MM.1S (cell line): ENCODE measurements around the gene CDCA5.
A peak's percentile ranks its signal among the peaks of the same experiment; 100 is the strongest.

Source experiments
- DNase-seq: peaks from one replicate; pipeline ENCODE4 v3.0.0-alpha.2; 2015
- H2AFZ ChIP-seq: fragments of 300-600 bp; sonication (generic); 2 replicates; pipeline ENCODE4 v1.6.0; 2016; ENCODE audit warnings: antibody characterized with exemption, low read length
- H3F3A ChIP-seq: fragments of 300-600 bp; sonication (generic); 2 replicates; pipeline ENCODE4 v1.6.1; 2016; ENCODE audit warnings: mild to moderate bottlenecking, antibody characterized with exemption, low read length, moderate library complexity, mixed read lengths; ENCODE audit not compliant: insufficient read depth
- H3K27ac ChIP-seq: fragments of 300-600 bp; sonication (generic); 2 replicates; pipeline ENCODE4 v1.5.1; 2016; ENCODE audit warnings: mild to moderate bottlenecking, low read length
- H3K27me3 ChIP-seq: fragments of 300-600 bp; sonication (generic); replicated peaks from 2 replicates; pipeline ENCODE4 v1.6.0; 2016; ENCODE audit warnings: low read length; ENCODE audit not compliant: insufficient read depth
- H3K36me3 ChIP-seq: fragments of 300-600 bp; sonication (generic); replicated peaks from 2 replicates; pipeline ENCODE4 v1.6.1; 2016; ENCODE audit warnings: mild to moderate bottlenecking, low read length, mixed read lengths; ENCODE audit not compliant: insufficient read depth
- H3K4me1 ChIP-seq: fragments of 300-600 bp; sonication (generic); 2 replicates; pipeline ENCODE4 v1.6.1; 2016; ENCODE audit warnings: low read length, mixed read lengths
- H3K4me2 ChIP-seq: fragments of 300-600 bp; sonication (generic); 2 replicates; pipeline ENCODE4 v1.6.0; 2016; ENCODE audit warnings: low read depth, low read length
- H3K4me3 ChIP-seq: fragments of 300-600 bp; sonication (generic); 2 replicates; pipeline ENCODE4 v1.5.1; 2016; ENCODE audit warnings: low read length, mixed read lengths
- H3K79me2 ChIP-seq: fragments of 300-600 bp; sonication (generic); 2 replicates; pipeline ENCODE4 v1.6.1; 2016; ENCODE audit warnings: mixed run types, low read length, mixed read lengths
- H3K9ac ChIP-seq: fragments of 300-600 bp; sonication (generic); 2 replicates; pipeline ENCODE4 v1.6.1; 2016; ENCODE audit warnings: low read length, mixed read lengths
- H3K9me2 ChIP-seq: fragments of 300-600 bp; sonication (generic); replicated peaks from 2 replicates; pipeline ENCODE4 v1.6.1; 2016; ENCODE audit warnings: mild to moderate bottlenecking, low read length, mixed read lengths; ENCODE audit not compliant: insufficient read depth
- H3K9me3 ChIP-seq: fragments of 300-600 bp; sonication (generic); replicated peaks from 2 replicates; pipeline ENCODE4 v1.6.1; 2016; ENCODE audit warnings: mild to moderate bottlenecking, low read length, mixed read lengths; ENCODE audit not compliant: insufficient read depth
- H4K20me1 ChIP-seq: fragments of 300-600 bp; sonication (generic); 2 replicates; pipeline ENCODE4 v1.6.1; 2016; ENCODE audit warnings: mild to moderate bottlenecking, low read length, moderate library complexity, mixed read lengths; ENCODE audit not compliant: insufficient read depth
- EZH2 ChIP-seq: fragments of 300-600 bp; sonication (generic); optimal IDR thresholded peaks from 2 replicates; pipeline ENCODE3; 2017; ENCODE audit warnings: low read depth, mild to moderate bottlenecking, antibody characterized with exemption, low read length, mixed read lengths
- EZH2phosphoT487 ChIP-seq: fragments of 300-600 bp; sonication (generic); IDR thresholded peaks from 2 replicates; pipeline ENCODE4 v1.6.1; 2018; ENCODE audit warnings: antibody characterized with exemption, low read length
- TF ChIP-seq, protein P1 (sequence below): fragments of 300-600 bp; sonication (generic); IDR thresholded peaks from 2 replicates; pipeline ENCODE4 v1.5.1; 2016; ENCODE audit warnings: antibody characterized with exemption, low read length, mixed read lengths

CDCA5 gene

GRCh38 chr11:65078151-65078550 lies 5.7 kb downstream of the CDCA5 start:
- Histone ChIP-seq H3K9ac (no peak overlapping the region), H3F3A (peaks cover 18% of the 10 kb centered on the region; the same call in 1 of the 2 replicates), H3K79me2 (peaks cover 63% of the 10 kb centered on the region), H3K4me3 (no peak overlapping the region), H3K27me3 (no peaks in the 10 kb centered on the region), H4K20me1 (no peaks in the 10 kb centered on the region), H3K27ac (peak overlapping the region; percentile 37; the same call in 1 of the 2 replicates), H3K9me2 (no peaks in the 10 kb centered on the region), H3K9me3 (no peaks in the 10 kb centered on the region), H3K4me1 (peaks cover 30% of the 10 kb centered on the region), H3K36me3 (0 out of 2 replicates have a peak, but pooled peaks cover 6% of the 10 kb centered on the region), H2AFZ (no peak overlapping the region), H3K4me2 (no peak overlapping the region)
- TF ChIP-seq, protein P1, sequence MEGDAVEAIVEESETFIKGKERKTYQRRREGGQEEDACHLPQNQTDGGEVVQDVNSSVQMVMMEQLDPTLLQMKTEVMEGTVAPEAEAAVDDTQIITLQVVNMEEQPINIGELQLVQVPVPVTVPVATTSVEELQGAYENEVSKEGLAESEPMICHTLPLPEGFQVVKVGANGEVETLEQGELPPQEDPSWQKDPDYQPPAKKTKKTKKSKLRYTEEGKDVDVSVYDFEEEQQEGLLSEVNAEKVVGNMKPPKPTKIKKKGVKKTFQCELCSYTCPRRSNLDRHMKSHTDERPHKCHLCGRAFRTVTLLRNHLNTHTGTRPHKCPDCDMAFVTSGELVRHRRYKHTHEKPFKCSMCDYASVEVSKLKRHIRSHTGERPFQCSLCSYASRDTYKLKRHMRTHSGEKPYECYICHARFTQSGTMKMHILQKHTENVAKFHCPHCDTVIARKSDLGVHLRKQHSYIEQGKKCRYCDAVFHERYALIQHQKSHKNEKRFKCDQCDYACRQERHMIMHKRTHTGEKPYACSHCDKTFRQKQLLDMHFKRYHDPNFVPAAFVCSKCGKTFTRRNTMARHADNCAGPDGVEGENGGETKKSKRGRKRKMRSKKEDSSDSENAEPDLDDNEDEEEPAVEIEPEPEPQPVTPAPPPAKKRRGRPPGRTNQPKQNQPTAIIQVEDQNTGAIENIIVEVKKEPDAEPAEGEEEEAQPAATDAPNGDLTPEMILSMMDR = peak; percentile 76
- no peak for TF ChIP-seq EZH2
- TF ChIP-seq EZH2phosphoT487 = no peak
- peak; percentile 65 for DNase-seq

DNA sequence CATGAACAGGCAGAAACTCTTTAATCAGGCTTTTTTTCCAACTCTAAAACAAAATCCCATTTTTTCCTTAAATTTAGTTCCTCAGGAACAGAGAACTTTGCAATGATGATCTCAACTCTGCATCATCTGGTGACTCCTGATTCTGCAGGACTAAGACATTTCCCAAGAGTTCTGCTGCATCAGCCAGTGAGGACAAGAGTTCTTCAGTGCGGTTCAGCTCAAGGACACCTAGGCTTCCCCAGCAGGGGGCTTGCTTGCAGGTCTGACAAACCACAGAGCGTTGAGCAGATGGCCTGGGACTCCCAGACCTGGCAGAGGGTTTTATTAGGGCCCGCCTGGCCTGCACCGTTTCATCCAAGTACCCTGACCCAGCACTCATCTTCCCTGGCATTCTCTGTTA lies 6.4 kb downstream of the CDCA5 start:
- Histone ChIP-seq H3K79me2 (peaks cover 56% of the 10 kb centered on the region), H3K36me3 (0 out of 2 replicates have a peak, but pooled peaks cover 6% of the 10 kb centered on the region)
- no peak for DNase-seq

DNA sequence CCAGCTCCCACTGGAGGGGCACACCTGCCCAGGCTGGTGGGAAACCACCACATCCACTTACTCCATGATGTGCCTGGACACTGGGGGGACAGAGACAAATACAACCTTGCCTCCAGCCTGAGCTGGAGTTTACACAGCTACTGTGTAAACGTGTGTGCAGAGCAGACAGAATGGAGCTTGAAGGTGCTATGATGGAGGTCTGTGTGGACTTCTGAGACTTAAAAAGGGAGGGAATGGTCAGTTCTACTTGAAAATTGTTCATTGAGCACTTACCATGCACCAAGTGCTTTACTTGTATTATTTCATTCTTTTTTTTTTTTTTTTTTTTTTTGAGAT lies 11.2 kb downstream of the CDCA5 start:
- Histone ChIP-seq H3K36me3 (0 out of 2 replicates have a peak, but pooled peaks cover 4% of the 10 kb centered on the region), H3K9ac (no peak overlapping the region), H4K20me1 (no peaks in the 10 kb centered on the region), H3K27ac (no peak overlapping the region; the same call in 1 of the 2 replicates), H3K4me2 (no peak overlapping the region), H2AFZ (peak overlapping the region; percentile 3; the same call in 1 of the 2 replicates), H3K9me2 (no peaks in the 10 kb centered on the region), H3K4me1 (peaks cover 12% of the 10 kb centered on the region), H3F3A (no peaks in the 10 kb centered on the region), H3K79me2 (peaks cover 10% of the 10 kb centered on the region), H3K9me3 (no peaks in the 10 kb centered on the region), H3K27me3 (no peaks in the 10 kb centered on the region), H3K4me3 (no peak overlapping the region)
- no peak for DNase-seq
- TF ChIP-seq, protein P1 = no peak
- no peak for TF ChIP-seq EZH2

More for the DNA sequence above, 6.4 kb downstream of the CDCA5 start:
- H3K27me3 ChIP-seq = no peaks in the 10 kb centered on the region
- no peak overlapping the region for H3K4me2 ChIP-seq
- H3K9ac ChIP-seq = no peak overlapping the region
- no peaks in the 10 kb centered on the region for H3K9me2 ChIP-seq
- H3K27ac ChIP-seq = no peak overlapping the region
- H3K4me1 ChIP-seq = peaks cover 25% of the 10 kb centered on the region
- H2AFZ ChIP-seq = no peak overlapping the region
- H3K4me3 ChIP-seq = no peak overlapping the region
- TF ChIP-seq EZH2 = no peak
- TF ChIP-seq, protein P1 = no peak
- TF ChIP-seq EZH2phosphoT487 = no peak
- no peaks in the 10 kb centered on the region for H3K9me3 ChIP-seq
- no peaks in the 10 kb centered on the region for H4K20me1 ChIP-seq
- peaks cover 18% of the 10 kb centered on the region; the same call in 1 of the 2 replicates for H3F3A ChIP-seq
